Astrocyte (in vitro differentiated cells and primary cell): Measurements from ENCODE around the gene FAM107B.

Experiments
- EZH2 ChIP-seq: IDR thresholded peaks from 2 replicates; pipeline ENCODE4 v1.6.1; 2012; ENCODE audit warnings: mild to moderate bottlenecking, low read length, inconsistent platforms; ENCODE audit not compliant: insufficient read depth
- TF ChIP-seq, protein P1 (sequence below): IDR thresholded peaks from 2 replicates; pipeline ENCODE4 v1.5.1; 2011; ENCODE audit warnings: low read depth, mild to moderate bottlenecking, inconsistent platforms, low read length, moderate library complexity; ENCODE audit not compliant: insufficient read depth

DNA sequence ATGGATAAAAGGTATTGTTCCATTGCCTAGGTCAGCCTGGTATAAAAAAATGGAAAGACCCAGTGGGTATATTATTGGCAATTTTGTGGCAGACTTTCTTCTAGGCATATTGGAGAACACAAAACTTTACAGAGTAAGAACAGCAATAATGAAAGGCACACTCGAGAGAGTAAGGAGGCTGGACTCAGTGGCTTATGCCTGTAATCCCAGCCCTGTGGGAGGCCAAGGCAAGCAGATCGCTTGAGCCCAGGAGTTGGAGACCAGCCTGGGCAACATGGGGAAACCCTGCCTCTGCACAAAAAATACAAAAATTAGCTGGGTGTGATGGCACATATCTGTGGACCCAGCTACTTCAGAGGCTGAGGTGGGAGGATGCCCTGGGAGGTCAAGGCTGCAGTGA is 158.2 kb downstream of the FAM107B start:
- TF ChIP-seq, protein P1, sequence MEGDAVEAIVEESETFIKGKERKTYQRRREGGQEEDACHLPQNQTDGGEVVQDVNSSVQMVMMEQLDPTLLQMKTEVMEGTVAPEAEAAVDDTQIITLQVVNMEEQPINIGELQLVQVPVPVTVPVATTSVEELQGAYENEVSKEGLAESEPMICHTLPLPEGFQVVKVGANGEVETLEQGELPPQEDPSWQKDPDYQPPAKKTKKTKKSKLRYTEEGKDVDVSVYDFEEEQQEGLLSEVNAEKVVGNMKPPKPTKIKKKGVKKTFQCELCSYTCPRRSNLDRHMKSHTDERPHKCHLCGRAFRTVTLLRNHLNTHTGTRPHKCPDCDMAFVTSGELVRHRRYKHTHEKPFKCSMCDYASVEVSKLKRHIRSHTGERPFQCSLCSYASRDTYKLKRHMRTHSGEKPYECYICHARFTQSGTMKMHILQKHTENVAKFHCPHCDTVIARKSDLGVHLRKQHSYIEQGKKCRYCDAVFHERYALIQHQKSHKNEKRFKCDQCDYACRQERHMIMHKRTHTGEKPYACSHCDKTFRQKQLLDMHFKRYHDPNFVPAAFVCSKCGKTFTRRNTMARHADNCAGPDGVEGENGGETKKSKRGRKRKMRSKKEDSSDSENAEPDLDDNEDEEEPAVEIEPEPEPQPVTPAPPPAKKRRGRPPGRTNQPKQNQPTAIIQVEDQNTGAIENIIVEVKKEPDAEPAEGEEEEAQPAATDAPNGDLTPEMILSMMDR = no peak
- TF ChIP-seq EZH2 = no peak
